Transverse colon (tissue), 3 donors: Measurements from ENCODE around the gene PRRT1.

Source experiments
- EP300 ChIP-seq: sonication (generic); formaldehyde crosslinking; IDR thresholded peaks from one replicate; pipeline ENCODE4 v1.6.1; 2017; ENCODE audit warnings: antibody characterized with exemption, low read depth
- TF ChIP-seq, protein P1 (sequence below), 5 experiments: fragments of 200-600 bp in 3 of 5; fragments of 450-650 bp in 2 of 5; sonication (generic) in 3 of 5; IDR thresholded peaks; 1 replicate in 2 of 5; 2 replicates in 3 of 5; pipeline ENCODE4 v1.5.1; 2016 to 2017; ENCODE audit warnings: antibody characterized with exemption in 5 of 5, inconsistent platforms in 3 of 5, mild to moderate bottlenecking in 2 of 5, moderate library complexity in 1 of 5

DNA sequence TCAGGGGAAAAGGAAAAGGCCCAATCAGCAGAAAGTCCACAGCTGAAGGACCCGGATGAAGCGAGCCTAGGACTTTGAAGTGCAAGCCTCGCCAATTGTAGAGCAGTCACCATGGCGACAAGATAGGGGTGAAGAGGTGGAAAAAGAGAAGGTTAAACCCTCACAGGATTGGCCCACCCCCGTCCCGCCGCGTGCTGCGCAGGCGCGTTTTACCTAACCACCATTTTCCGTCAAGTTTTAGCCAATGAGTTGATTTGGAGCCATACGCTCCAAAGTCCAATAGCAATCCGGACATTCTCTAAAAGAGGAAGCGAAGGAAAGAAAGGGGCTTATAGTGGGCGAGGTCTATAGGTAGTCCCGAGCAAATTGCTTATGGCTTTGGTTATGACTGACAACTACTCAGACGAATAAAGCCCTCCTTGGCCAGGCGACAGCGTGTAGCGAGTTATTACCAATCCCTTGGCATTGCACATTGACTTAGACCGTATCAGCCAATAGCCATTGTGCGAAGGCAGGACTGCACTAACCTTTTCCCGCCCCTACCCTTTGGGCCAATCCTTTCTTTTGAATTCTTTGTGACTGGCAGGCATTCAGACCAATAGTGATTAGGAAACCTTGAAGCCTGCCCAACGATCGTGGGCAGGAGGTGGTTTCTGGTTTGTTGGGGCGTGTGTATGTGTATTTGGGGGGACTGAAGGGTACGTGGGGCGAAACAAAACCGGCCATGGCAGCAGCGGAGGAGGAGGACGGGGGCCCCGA is 26.2 kb upstream of the PRRT1 start, which contains the start of gene RNF5:
- TF ChIP-seq, protein P1, sequence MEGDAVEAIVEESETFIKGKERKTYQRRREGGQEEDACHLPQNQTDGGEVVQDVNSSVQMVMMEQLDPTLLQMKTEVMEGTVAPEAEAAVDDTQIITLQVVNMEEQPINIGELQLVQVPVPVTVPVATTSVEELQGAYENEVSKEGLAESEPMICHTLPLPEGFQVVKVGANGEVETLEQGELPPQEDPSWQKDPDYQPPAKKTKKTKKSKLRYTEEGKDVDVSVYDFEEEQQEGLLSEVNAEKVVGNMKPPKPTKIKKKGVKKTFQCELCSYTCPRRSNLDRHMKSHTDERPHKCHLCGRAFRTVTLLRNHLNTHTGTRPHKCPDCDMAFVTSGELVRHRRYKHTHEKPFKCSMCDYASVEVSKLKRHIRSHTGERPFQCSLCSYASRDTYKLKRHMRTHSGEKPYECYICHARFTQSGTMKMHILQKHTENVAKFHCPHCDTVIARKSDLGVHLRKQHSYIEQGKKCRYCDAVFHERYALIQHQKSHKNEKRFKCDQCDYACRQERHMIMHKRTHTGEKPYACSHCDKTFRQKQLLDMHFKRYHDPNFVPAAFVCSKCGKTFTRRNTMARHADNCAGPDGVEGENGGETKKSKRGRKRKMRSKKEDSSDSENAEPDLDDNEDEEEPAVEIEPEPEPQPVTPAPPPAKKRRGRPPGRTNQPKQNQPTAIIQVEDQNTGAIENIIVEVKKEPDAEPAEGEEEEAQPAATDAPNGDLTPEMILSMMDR (IDR thresholded peaks at IDR 0.05): no peak
- no peak for TF ChIP-seq EP300
